Right lung (tissue), 5 donors: ENCODE results near the gene TMEM45A. TPM values are rescaled to one million over a fixed set of nuclear protein-coding genes. Genes with fewer than 3 reads are reported as not detected.

Source experiments
- DNase-seq, 2 donors: peaks; one replicate each; pipeline ENCODE4 v3.0.0-alpha.2; 2013
- polyA plus RNA-seq, 5 donors: library from polyadenylated mRNA; unstranded; fragments of 120-200 nt; gene quantifications; one replicate each; pipeline versions ENCODE4 v1.2.1 to v1.2.3, GENCODE V29; 2013; ENCODE audit warnings: inconsistent platforms in 1 of 5, low replicate concordance in 1 of 5; ENCODE audit not compliant: insufficient read length in 5 of 5, insufficient read depth in 1 of 5

Gene TMEM45A
- polyA plus RNA-seq, 5 donors = 39.0 to 54.8 (median 46.3) TPM

- no peak for DNase-seq
These were observed 116.9 kb downstream of the TMEM45A start, which contains the start of gene ADGRG7 for GRCh38 chr3:100609305-100609704. Gene ADGRG7 (plus strand): TSS chr3:100609601. CDS start chr3:100609857, 256 bp downstream.

GRCh38 chr3:100609963-100610362 is 117.5 kb downstream of the TMEM45A start:
- no peak for DNase-seq

- DNase-seq = no peak
These were observed 118.8 kb downstream of the TMEM45A start for GRCh38 chr3:100611221-100611620.

GRCh38 chr3:100613721-100614390 is 121.4 kb downstream of the TMEM45A start:
- no peak for DNase-seq

- no peak for DNase-seq
These were observed 122.5 kb downstream of the TMEM45A start for GRCh38 chr3:100614941-100615340.

GRCh38 chr3:100615684-100616083 is 123.3 kb downstream of the TMEM45A start:
- DNase-seq = no peak

GRCh38 chr3:100621251-100621650 is 128.8 kb downstream of the TMEM45A start:
- DNase-seq = no peak

Other genes with a start within 250 kb of the TMEM45A start
- gene TBC1D23, start 231.6 kb upstream of the TMEM45A start, polyA plus RNA-seq = 10 to 100 TPM; 30.7 to 45.0 (median 38.4) TPM
- gene NIT2, start 157.9 kb upstream of the TMEM45A start, polyA plus RNA-seq = 10 to 100 TPM; 43.0 to 60.8 (median 47.0) TPM
- gene TOMM70, start 91.5 kb upstream of the TMEM45A start, polyA plus RNA-seq = 10 to 100 TPM; 47.5 to 68.0 (median 61.9) TPM
- gene LNP1, start 91.1 kb upstream of the TMEM45A start, polyA plus RNA-seq = 10 to 100 TPM in 2 of 5 donors, 1 to 10 TPM in 3; 7.6 to 13.0 (median 9.4) TPM
- not detected for gene ADGRG7, start 117.0 kb downstream of the TMEM45A start, polyA plus RNA-seq
- 100 to 1,000 TPM; 116 to 128 (median 123) TPM for gene TFG, start 216.9 kb downstream of the TMEM45A start, polyA plus RNA-seq